ENCODE data around the gene PLCL2. TPM values are rescaled to one million over a fixed set of nuclear protein-coding genes. Genes with fewer than 3 reads are reported as not detected.

The PLCL2 gene
- total RNA-seq, 1 experiment from 2014 or later, result 0.92 TPM

GRCh38 chr3:17077606-17078005, 192.9 kb downstream of the PLCL2 start:
- Histone ChIP-seq H3K27me3 (replicated peaks; ENCODE audit: insufficient read depth, low read depth, low read length, poor library complexity) (no peaks in the 10 kb centered on the region), H3K4me1 (ENCODE audit: insufficient read depth, low read length, poor library complexity, severe bottlenecking) (no peaks in the 10 kb centered on the region), H3K27ac (ENCODE audit: low read depth, low read length, poor library complexity, severe bottlenecking) (no peak overlapping the region), H3K36me3 (ENCODE audit: insufficient read depth, low read length, poor library complexity, severe bottlenecking) (no peaks in the 10 kb centered on the region), H3K4me3 (ENCODE audit: low read depth, low read length, poor library complexity, severe bottlenecking) (no peak overlapping the region), H3K9me3 (ENCODE audit: low read depth, low read length, poor library complexity, severe bottlenecking) (no peaks in the 10 kb centered on the region)
- CTCF ChIA-PET, result no interaction called here
- POLR2A ChIA-PET (ENCODE audit: low non-redundant PET), result no interaction called here
- no peak for DNase-seq (ENCODE audit: low spot score)
- intact Hi-C loops (cut with micrococcal nuclease; ENCODE audit: unreplicated experiment), result no loop called here
- BruUV-seq (replicated peaks), result no TSS peak
- TF ChIP-seq CTCF (conservative IDR thresholded peaks at IDR 0.05; ENCODE audit: low read depth, low read length) (no peak), EZH2 (IDR thresholded peaks at IDR 0.05; ENCODE audit: borderline replicate concordance, low read depth, low read length, poor library complexity, severe bottlenecking) (no peak)

DNA sequence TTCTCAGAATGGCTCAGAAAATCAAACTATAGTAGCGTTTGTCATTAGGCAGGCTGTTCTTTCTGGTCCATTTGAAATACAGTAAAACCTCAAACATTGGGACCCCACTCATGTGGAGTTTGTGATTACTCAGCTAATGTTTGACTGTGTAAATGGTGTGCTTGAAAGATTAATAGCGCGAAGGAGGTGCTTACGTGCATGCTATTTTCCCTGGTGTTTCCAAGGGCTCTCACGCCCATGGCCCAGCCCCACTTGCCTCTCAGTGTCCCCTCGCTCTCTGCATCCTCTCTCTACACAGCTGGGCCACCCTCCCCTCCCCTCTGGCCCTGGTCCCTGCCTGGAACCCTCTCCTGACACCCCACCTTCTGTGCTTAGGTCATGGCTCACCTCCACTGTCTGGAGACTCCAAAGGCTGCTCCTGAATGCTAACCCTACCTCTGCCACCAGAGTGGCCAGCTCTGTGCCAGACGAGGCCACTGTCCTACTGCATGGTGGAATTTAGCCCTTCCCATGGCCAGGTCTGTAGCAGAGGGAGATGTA, 194.2 kb downstream of the PLCL2 start:
- no TSS peak for BruUV-seq (replicated peaks)
- Histone ChIP-seq H3K4me3 (ENCODE audit: low read depth, low read length, poor library complexity, severe bottlenecking) (no peak overlapping the region), H3K36me3 (ENCODE audit: insufficient read depth, low read length, poor library complexity, severe bottlenecking) (no peaks in the 10 kb centered on the region), H3K4me1 (ENCODE audit: insufficient read depth, low read length, poor library complexity, severe bottlenecking) (no peaks in the 10 kb centered on the region), H3K27me3 (replicated peaks; ENCODE audit: insufficient read depth, low read depth, low read length, poor library complexity) (no peaks in the 10 kb centered on the region), H3K27ac (ENCODE audit: low read depth, low read length, poor library complexity, severe bottlenecking) (no peak overlapping the region), H3K9me3 (ENCODE audit: low read depth, low read length, poor library complexity, severe bottlenecking) (no peaks in the 10 kb centered on the region)
- ChIA-PET POLR2A (ENCODE audit: low non-redundant PET) (no interaction called here), CTCF (no interaction called here)
- intact Hi-C loops (cut with micrococcal nuclease; ENCODE audit: unreplicated experiment), result no loop called here
- no peak for DNase-seq (ENCODE audit: low spot score)
- no peak for TF ChIP-seq CTCF (conservative IDR thresholded peaks at IDR 0.05; ENCODE audit: low read depth, low read length)
- no peak for TF ChIP-seq EZH2 (IDR thresholded peaks at IDR 0.05; ENCODE audit: borderline replicate concordance, low read depth, low read length, poor library complexity, severe bottlenecking)

DNA sequence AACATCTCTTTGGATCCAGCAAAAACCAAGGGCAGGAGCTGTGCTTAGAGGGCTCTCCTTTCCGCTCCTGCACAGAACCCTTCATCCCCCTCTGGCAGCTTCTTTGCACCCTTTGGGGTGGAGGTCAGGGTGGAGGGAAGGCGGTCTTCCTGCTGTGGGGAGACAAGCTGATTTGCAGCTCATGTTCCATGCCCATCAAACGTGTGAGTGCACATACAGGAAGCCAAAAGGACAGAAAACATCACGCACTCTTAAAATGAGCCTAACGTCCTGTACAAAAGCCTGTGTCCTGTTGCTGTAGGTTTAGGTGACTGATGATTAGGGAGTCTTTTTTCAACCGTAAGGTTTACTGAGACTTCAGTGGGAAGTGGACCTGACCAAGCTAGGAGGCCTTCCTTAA, 195.2 kb downstream of the PLCL2 start:
- no peak for DNase-seq (ENCODE audit: low spot score)
- no peaks in the 10 kb centered on the region for H3K36me3 ChIP-seq (ENCODE audit: insufficient read depth, low read length, poor library complexity, severe bottlenecking)
- intact Hi-C loops (cut with micrococcal nuclease; ENCODE audit: unreplicated experiment), result no loop called here
- H3K27me3 ChIP-seq (replicated peaks; ENCODE audit: insufficient read depth, low read depth, low read length, poor library complexity), result no peaks in the 10 kb centered on the region
- ChIA-PET POLR2A (ENCODE audit: low non-redundant PET) (no interaction called here), CTCF (no interaction called here)
- no peak overlapping the region for H3K4me3 ChIP-seq (ENCODE audit: low read depth, low read length, poor library complexity, severe bottlenecking)
- no TSS peak for BruUV-seq (replicated peaks)
- no peaks in the 10 kb centered on the region for H3K9me3 ChIP-seq (ENCODE audit: low read depth, low read length, poor library complexity, severe bottlenecking)
- no peak overlapping the region for H3K27ac ChIP-seq (ENCODE audit: low read depth, low read length, poor library complexity, severe bottlenecking)
- H3K4me1 ChIP-seq (ENCODE audit: insufficient read depth, low read length, poor library complexity, severe bottlenecking), result no peaks in the 10 kb centered on the region
- no peak for TF ChIP-seq CTCF (conservative IDR thresholded peaks at IDR 0.05; ENCODE audit: low read depth, low read length)
- no peak for TF ChIP-seq EZH2 (IDR thresholded peaks at IDR 0.05; ENCODE audit: borderline replicate concordance, low read depth, low read length, poor library complexity, severe bottlenecking)
